Progenitor cell of endocrine pancreas (in vitro differentiated cells): ENCODE measurements around the gene ZNF234. TPM values are rescaled to one million over a fixed set of nuclear protein-coding genes. Genes with fewer than 3 reads are reported as not detected.
"Not testable (repeated sequence)": the region's sequence is repeated elsewhere in the genome, so short reads cannot be mapped to it uniquely, and the experiment has no call there.

Experiments
- DNase-seq: peaks from one replicate; pipeline ENCODE4 v3.0.0; 2021; ENCODE audit warnings: low spot score; ENCODE audit not compliant: unreplicated experiment
- H3K27ac Mint-ChIP-seq: 2 replicates; pipeline ENCODE4 v1.8.0; 2021; ENCODE audit warnings: mild to moderate bottlenecking, moderate library complexity, mixed read lengths
- H3K27me3 Mint-ChIP-seq: 2 replicates; pipeline ENCODE4 v1.8.0; 2021; ENCODE audit warnings: mixed read lengths
- H3K36me3 Mint-ChIP-seq: 2 replicates; pipeline ENCODE4 v1.8.0; 2022; ENCODE audit warnings: mixed read lengths; ENCODE audit not compliant: insufficient read depth
- H3K4me1 Mint-ChIP-seq: 2 replicates; pipeline ENCODE4 v1.8.0; 2021; ENCODE audit warnings: low read depth, mixed read lengths
- H3K4me3 Mint-ChIP-seq: 2 replicates; pipeline ENCODE4 v1.8.0; 2021; ENCODE audit warnings: low read depth, mild to moderate bottlenecking, moderate library complexity, mixed read lengths
- H3K9me3 Mint-ChIP-seq: 2 replicates; pipeline ENCODE4 v1.8.0; 2021; ENCODE audit warnings: low read depth, mixed read lengths
- total RNA-seq: library from RNA; stranded (reverse); gene quantifications from 2 replicates; pipeline ENCODE4 v1.2.1, GENCODE V29; 2021
- TF ChIP-seq, protein P1 (sequence below): fragments of 200-600 bp; sonication (generic); IDR thresholded peaks from one replicate; pipeline ENCODE4 v1.5.0; 2021; ENCODE audit warnings: antibody characterized with exemption, mild to moderate bottlenecking; ENCODE audit not compliant: unreplicated experiment

ZNF234 gene
- total RNA-seq, 1 donor from 2014 or later: 24.9 TPM

DNA sequence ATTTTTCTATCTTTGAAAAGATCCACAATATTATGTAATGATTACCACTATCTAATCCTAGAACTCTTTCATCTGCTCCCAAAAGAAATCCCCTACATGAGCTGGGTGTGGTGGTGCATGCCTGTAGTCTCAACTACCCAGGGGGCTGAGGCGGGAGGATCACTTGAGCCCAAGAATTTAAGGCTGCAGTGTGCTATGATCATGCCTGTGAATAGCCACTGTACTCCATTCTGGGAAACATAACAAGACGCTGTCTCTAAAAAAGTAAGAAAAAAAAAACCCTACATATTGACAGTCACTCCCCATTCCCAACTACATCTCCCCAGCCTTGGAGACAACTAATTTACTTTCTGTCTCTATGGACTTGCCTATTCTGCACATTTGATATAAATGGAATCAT lies 22.4 kb downstream of the ZNF234 start:
- H3K4me1 Mint-ChIP-seq: peaks cover 7% of the 10 kb centered on the region
- H3K4me3 Mint-ChIP-seq: no peak overlapping the region
- no peak overlapping the region for H3K27ac Mint-ChIP-seq
- H3K9me3 Mint-ChIP-seq: peaks cover 17% of the 10 kb centered on the region
- H3K27me3 Mint-ChIP-seq: peaks cover 10% of the 10 kb centered on the region
- peaks cover 20% of the 10 kb centered on the region for H3K36me3 Mint-ChIP-seq
- no peak for DNase-seq
- TF ChIP-seq, protein P1, sequence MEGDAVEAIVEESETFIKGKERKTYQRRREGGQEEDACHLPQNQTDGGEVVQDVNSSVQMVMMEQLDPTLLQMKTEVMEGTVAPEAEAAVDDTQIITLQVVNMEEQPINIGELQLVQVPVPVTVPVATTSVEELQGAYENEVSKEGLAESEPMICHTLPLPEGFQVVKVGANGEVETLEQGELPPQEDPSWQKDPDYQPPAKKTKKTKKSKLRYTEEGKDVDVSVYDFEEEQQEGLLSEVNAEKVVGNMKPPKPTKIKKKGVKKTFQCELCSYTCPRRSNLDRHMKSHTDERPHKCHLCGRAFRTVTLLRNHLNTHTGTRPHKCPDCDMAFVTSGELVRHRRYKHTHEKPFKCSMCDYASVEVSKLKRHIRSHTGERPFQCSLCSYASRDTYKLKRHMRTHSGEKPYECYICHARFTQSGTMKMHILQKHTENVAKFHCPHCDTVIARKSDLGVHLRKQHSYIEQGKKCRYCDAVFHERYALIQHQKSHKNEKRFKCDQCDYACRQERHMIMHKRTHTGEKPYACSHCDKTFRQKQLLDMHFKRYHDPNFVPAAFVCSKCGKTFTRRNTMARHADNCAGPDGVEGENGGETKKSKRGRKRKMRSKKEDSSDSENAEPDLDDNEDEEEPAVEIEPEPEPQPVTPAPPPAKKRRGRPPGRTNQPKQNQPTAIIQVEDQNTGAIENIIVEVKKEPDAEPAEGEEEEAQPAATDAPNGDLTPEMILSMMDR: no peak

DNA sequence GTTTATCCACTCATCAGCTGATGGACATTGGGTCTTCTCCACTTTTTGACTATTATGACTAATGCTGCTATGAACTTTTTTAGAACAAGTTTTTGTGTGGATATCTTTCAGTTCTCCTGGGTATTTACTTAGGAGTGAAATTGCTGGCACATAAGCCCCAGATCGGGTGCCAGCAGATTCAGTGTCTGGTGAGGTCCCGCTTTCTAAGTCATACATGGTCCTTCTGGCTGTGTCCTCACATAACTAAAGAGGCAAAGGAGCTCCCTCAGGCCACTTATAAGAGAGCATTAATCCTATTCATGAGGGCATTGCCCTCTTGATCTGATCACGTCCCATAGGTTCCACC lies 22.9 kb downstream of the ZNF234 start:
- H3K27me3 Mint-ChIP-seq: peaks cover 10% of the 10 kb centered on the region
- peak overlapping the region; percentile 91 for H3K4me3 Mint-ChIP-seq
- peaks cover 17% of the 10 kb centered on the region for H3K9me3 Mint-ChIP-seq
- TF ChIP-seq, protein P1: no peak
- peaks cover 22% of the 10 kb centered on the region for H3K36me3 Mint-ChIP-seq
- DNase-seq: no peak
- H3K4me1 Mint-ChIP-seq: peaks cover 7% of the 10 kb centered on the region
- H3K27ac Mint-ChIP-seq: peak overlapping the region; percentile 99

DNA sequence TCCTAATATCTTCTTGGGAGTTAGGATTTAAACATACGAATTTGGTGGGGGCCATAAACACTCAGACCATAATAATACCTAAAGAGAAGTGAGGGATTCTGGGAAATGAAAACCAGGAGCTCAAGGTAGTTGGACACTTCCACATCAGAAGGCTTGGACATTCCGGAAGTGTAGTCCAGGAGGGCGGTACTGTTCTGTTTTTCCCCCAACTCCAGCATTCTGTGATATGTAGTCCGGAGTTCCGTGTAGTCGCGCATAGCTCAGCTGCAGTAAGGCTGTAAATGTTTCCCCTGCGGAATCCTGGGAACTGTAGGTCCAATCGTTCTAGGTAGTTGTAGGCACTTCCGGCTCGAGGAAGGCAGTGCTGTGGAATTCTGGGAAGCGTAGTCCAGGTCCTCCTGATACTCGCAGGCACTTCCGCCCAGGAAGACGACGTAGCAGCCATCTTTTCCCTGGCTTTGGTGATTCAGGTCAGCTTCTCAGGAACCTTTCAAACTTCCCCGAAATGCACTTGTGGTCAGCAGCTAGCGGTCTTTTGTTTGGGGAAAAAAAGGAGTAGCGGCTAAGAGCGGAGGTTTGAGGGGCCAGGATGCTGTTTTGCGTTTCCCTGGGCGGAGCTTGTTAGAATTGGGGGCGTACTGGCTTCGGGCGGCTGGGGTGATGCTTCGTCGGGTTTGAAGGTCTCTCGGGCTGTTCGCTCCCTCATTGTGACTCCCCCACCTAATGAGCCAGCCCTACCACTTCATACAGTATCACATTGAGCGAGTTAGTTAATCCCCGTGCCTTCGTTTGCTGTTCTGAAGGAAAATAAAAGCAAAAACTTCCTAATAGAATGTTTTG lies 23.5 kb downstream of the ZNF234 start, which contains the start of gene ZNF226:
Gene ZNF226 (plus strand): TSS at position 428 of the 840 bp plus-strand sequence. CDS start 4,981 bp downstream, outside the sequence.
- Mint-ChIP-seq H3K27ac (peak within 1 kb of the TSS; percentile 99), H3K9me3 (peaks cover 17% of the 10 kb centered on the region), H3K36me3 (peaks cover 28% of the 10 kb centered on the region), H3K4me1 (peaks cover 7% of the 10 kb centered on the region), H3K4me3 (peak within 1 kb of the TSS; percentile 91), H3K27me3 (peaks cover 10% of the 10 kb centered on the region)
- TF ChIP-seq, protein P1: no peak
- peak; percentile 77 for DNase-seq

DNA sequence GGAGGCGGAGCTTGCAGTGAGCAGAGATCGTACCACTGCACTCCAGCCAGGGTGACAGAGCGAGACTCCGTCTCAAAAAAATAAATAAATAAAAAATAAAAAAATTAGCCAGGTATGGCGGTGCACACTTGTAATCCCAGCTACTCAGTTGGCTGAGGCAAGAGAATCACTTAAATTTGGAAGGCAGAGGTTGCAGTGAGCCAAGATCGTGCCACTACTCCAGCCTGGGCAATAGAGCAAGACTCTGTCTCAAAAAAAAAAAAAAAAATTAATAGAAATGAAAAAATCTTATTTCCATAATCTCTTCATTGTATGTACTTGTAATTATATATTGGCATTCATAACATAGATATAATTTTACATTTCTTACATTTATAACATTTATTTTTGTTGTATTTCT lies 29.3 kb downstream of the ZNF234 start:
- not testable (repeated sequence) for H3K27me3 Mint-ChIP-seq, H3K27ac Mint-ChIP-seq, H3K4me1 Mint-ChIP-seq, DNase-seq, H3K4me3 Mint-ChIP-seq
- Mint-ChIP-seq H3K36me3 (peaks cover 78% of the 10 kb centered on the region), H3K9me3 (peaks cover 33% of the 10 kb centered on the region)

DNA sequence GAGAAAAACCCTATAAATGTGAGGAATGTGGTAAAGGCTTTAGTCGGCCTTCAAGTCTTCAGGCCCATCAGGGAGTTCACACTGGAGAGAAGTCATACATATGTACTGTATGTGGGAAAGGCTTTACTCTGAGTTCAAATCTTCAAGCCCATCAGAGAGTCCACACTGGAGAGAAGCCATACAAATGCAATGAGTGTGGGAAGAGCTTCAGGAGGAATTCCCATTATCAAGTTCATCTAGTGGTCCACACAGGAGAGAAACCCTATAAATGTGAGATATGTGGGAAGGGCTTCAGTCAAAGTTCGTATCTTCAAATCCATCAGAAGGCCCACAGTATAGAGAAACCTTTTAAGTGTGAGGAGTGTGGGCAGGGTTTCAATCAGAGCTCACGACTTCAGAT lies 35.2 kb downstream of the ZNF234 start:
- TF ChIP-seq, protein P1: no peak
- Mint-ChIP-seq H3K27me3 (no peaks in the 10 kb centered on the region), H3K4me3 (no peak overlapping the region), H3K27ac (peak overlapping the region; percentile 73), H3K9me3 (peaks cover 63% of the 10 kb centered on the region), H3K4me1 (no peaks in the 10 kb centered on the region), H3K36me3 (peaks cover 69% of the 10 kb centered on the region)
- no peak for DNase-seq

DNA sequence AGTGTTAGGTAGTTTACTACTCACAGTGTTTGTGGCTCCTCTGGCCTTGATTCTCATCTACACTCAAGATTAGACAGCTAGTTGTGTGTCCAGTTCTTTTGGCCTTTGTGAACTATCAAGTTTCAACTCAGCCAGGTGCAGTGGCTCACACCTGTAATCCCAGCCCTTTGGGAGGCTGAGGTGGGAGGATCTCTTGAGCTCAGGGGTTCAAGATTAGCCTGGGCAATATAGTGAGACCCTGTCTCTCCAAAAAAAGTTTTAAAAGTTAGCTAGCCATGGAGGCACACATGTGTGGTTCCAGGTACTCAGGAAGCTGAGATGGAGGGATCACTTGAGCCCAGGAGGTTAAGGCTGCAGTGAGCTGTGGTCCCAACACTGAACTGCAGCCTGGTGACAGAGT lies 39.6 kb downstream of the ZNF234 start:
- Mint-ChIP-seq H3K4me3 (no peak overlapping the region), H3K4me1 (no peaks in the 10 kb centered on the region), H3K36me3 (peaks cover 25% of the 10 kb centered on the region), H3K27me3 (no peaks in the 10 kb centered on the region), H3K27ac (no peak overlapping the region), H3K9me3 (peaks cover 31% of the 10 kb centered on the region)
- TF ChIP-seq, protein P1: no peak
- no peak for DNase-seq
